Lower lobe of right lung (tissue), 2 donors: ENCODE data around the gene CCDC33. TPM values are rescaled to one million over a fixed set of nuclear protein-coding genes. Genes with fewer than 3 reads are reported as not detected.

Experiments used
- ATAC-seq, 2 donors: fragments of 200-7000 bp; cut with Tn5 transposase; one replicate each; pipeline ENCODE4 v1.9.1; 2020 to 2022; ENCODE audit warnings: mild to moderate bottlenecking in 2 of 2, moderate library complexity in 2 of 2
- DNase-seq: peaks from one replicate; pipeline ENCODE4 v3.0.0-alpha.2; 2020
- H3K27ac ChIP-seq: fragments of 200-600 bp; one replicate; pipeline ENCODE4 v1.8.0; 2022
- H3K27me3 ChIP-seq: fragments of 200-600 bp; one replicate; pipeline ENCODE4 v1.8.0; 2022; ENCODE audit warnings: low read depth
- H3K36me3 ChIP-seq: fragments of 200-600 bp; one replicate; pipeline ENCODE4 v1.8.0; 2022; ENCODE audit warnings: mild to moderate bottlenecking
- H3K4me1 ChIP-seq: fragments of 200-600 bp; one replicate; pipeline ENCODE4 v1.8.0; 2022
- H3K4me3 ChIP-seq: fragments of 200-600 bp; one replicate; pipeline ENCODE4 v1.8.0; 2022; ENCODE audit warnings: mild to moderate bottlenecking
- H3K9me3 ChIP-seq: fragments of 200-600 bp; one replicate; pipeline ENCODE4 v1.8.0; 2022
- CTCF ChIP-seq: fragments of 200-600 bp; IDR thresholded peaks from one replicate; pipeline ENCODE4 v1.8.0; 2022; ENCODE audit warnings: antibody characterized with exemption, mild to moderate bottlenecking
- intact Hi-C: fragments of 100-400 bp; cut with DNase I; formaldehyde crosslinking; loops from one replicate; pipeline ENCODE4 v1.11.0; 2022
- total RNA-seq: library from RNA; stranded (reverse); fragmentation: NEBNext Ultra II Directional; extraction: Animal tissue kit (Norgen Biotek cat#: 25700); gene quantifications from one replicate; pipeline ENCODE4 v1.2.1, GENCODE V29; 2021
- donor health status: DM: no; HTN: yes; CAD: no; lungs with severe emphysema.

The CCDC33 gene
- total RNA-seq, 1 donor from 2014 or later = 5.9 TPM

- peaks cover 15% of the 10 kb centered on the region for H3K27me3 ChIP-seq
- no peaks in the 10 kb centered on the region for H3K4me1 ChIP-seq
- no peaks in the 10 kb centered on the region for H3K9me3 ChIP-seq
- no peak for TF ChIP-seq CTCF
- no peak for DNase-seq
- intact Hi-C loops = no loop called here
- no peak for ATAC-seq
- no peak overlapping the region for H3K4me3 ChIP-seq
- no peak overlapping the region for H3K27ac ChIP-seq
- no peaks in the 10 kb centered on the region for H3K36me3 ChIP-seq
Measured at GRCh38 chr15:74250266-74250665, 14.1 kb downstream of the CCDC33 start.

- no peaks in the 10 kb centered on the region for H3K9me3 ChIP-seq
- H3K36me3 ChIP-seq = no peaks in the 10 kb centered on the region
- no peak for DNase-seq
- H3K27me3 ChIP-seq = peaks cover 5% of the 10 kb centered on the region
- intact Hi-C loops = no loop called here
- H3K4me1 ChIP-seq = no peaks in the 10 kb centered on the region
- H3K4me3 ChIP-seq = no peak overlapping the region
- no peak for TF ChIP-seq CTCF
- no peak overlapping the region for H3K27ac ChIP-seq
- peak in 1 of 2 donors; percentile 19 for ATAC-seq
Measured at GRCh38 chr15:74251131-74251811, 15.1 kb downstream of the CCDC33 start.

GRCh38 chr15:74252291-74252690 is 16.2 kb downstream of the CCDC33 start:
- intact Hi-C loops = no loop called here
- DNase-seq (no peak), ATAC-seq (no peak)
- no peaks in the 10 kb centered on the region for H3K36me3 ChIP-seq
- no peak overlapping the region for H3K27ac ChIP-seq
- TF ChIP-seq CTCF = no peak
- H3K4me3 ChIP-seq = no peak overlapping the region
- H3K9me3 ChIP-seq = no peaks in the 10 kb centered on the region
- H3K4me1 ChIP-seq = no peaks in the 10 kb centered on the region
- H3K27me3 ChIP-seq = peaks cover 6% of the 10 kb centered on the region

GRCh38 chr15:74252721-74253120 is 16.6 kb downstream of the CCDC33 start:
- Histone ChIP-seq H3K27me3 (peaks cover 6% of the 10 kb centered on the region), H3K9me3 (no peaks in the 10 kb centered on the region), H3K4me3 (no peak overlapping the region), H3K4me1 (no peaks in the 10 kb centered on the region), H3K36me3 (no peaks in the 10 kb centered on the region), H3K27ac (no peak overlapping the region)
- DNase-seq = no peak
- TF ChIP-seq CTCF = no peak
- intact Hi-C loops = no loop called here
- no peak for ATAC-seq

GRCh38 chr15:74253211-74253921 is 17.2 kb downstream of the CCDC33 start:
- no peak for ATAC-seq
- TF ChIP-seq CTCF = no peak
- Histone ChIP-seq H3K27me3 (peaks cover 6% of the 10 kb centered on the region), H3K36me3 (no peaks in the 10 kb centered on the region), H3K9me3 (no peaks in the 10 kb centered on the region), H3K4me3 (no peak overlapping the region), H3K27ac (no peak overlapping the region), H3K4me1 (no peaks in the 10 kb centered on the region)
- DNase-seq = no peak
- intact Hi-C loops = no loop called here
